ENCODE results near the gene STK33. TPM values are rescaled to one million over a fixed set of nuclear protein-coding genes. Genes with fewer than 3 reads are reported as not detected.

STK33 gene
- total and polyA plus RNA-seq, 7 donors, result 0.30 to 8.2 (median 2.7) TPM

GRCh38 chr11:8512547-8512946, 81.5 kb downstream of the STK33 start:
- H3K9me3 ChIP-seq, result peaks cover 4% of the 10 kb centered on the region
- 70 to 90% (median 90%) methylated on average over 2 of the region's 2 CpGs for WGBS, 3 donors
- TF ChIP-seq, protein P1, sequence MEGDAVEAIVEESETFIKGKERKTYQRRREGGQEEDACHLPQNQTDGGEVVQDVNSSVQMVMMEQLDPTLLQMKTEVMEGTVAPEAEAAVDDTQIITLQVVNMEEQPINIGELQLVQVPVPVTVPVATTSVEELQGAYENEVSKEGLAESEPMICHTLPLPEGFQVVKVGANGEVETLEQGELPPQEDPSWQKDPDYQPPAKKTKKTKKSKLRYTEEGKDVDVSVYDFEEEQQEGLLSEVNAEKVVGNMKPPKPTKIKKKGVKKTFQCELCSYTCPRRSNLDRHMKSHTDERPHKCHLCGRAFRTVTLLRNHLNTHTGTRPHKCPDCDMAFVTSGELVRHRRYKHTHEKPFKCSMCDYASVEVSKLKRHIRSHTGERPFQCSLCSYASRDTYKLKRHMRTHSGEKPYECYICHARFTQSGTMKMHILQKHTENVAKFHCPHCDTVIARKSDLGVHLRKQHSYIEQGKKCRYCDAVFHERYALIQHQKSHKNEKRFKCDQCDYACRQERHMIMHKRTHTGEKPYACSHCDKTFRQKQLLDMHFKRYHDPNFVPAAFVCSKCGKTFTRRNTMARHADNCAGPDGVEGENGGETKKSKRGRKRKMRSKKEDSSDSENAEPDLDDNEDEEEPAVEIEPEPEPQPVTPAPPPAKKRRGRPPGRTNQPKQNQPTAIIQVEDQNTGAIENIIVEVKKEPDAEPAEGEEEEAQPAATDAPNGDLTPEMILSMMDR (IDR thresholded peaks at IDR 0.05), result no peak
- no peak overlapping the region for H3K4me3 ChIP-seq
- ATAC-seq (no peak), DNase-seq (no peak)
- no peak overlapping the region for H3K27ac ChIP-seq
- H3K27me3 ChIP-seq (ENCODE audit: insufficient read depth in 3 of 3, low read length in 2 of 3), result no peaks in the 10 kb centered on the region
- intact Hi-C loops (cut with DNase I), result no loop called here
- no peaks in the 10 kb centered on the region for H3K4me1 ChIP-seq
- no peaks in the 10 kb centered on the region for H3K36me3 ChIP-seq (ENCODE audit: insufficient read depth in 1 of 2, low read depth in 1 of 2)

GRCh38 chr11:8503910-8504364, 90.1 kb downstream of the STK33 start:
- ATAC-seq (no peak), DNase-seq (no peak)
- TF ChIP-seq, protein P1 (IDR thresholded peaks at IDR 0.05), result no peak
- no peak overlapping the region for H3K4me3 ChIP-seq
- H3K36me3 ChIP-seq (ENCODE audit: insufficient read depth in 1 of 2, low read depth in 1 of 2), result no peaks in the 10 kb centered on the region
- H3K9me3 ChIP-seq, result no peaks in the 10 kb centered on the region
- H3K27ac ChIP-seq, result no peak overlapping the region
- no peaks in the 10 kb centered on the region for H3K27me3 ChIP-seq (ENCODE audit: insufficient read depth in 3 of 3, low read length in 2 of 3)
- 49 to 66% (median 49%) methylated on average over 1 of the region's 1 CpG for WGBS, 3 donors
- intact Hi-C loops (cut with DNase I), result no loop called here
- no peaks in the 10 kb centered on the region for H3K4me1 ChIP-seq

- 59 to 74% (median 66%) methylated on average over 2 of the region's 2 CpGs for WGBS, 3 donors
- ATAC-seq (no peak), DNase-seq (no peak)
- Histone ChIP-seq H3K36me3 (ENCODE audit: insufficient read depth in 1 of 2, low read depth in 1 of 2) (no peaks in the 10 kb centered on the region), H3K4me1 (no peaks in the 10 kb centered on the region), H3K27ac (no peak overlapping the region), H3K9me3 (peaks cover 7% of the 10 kb centered on the region), H3K4me3 (no peak overlapping the region), H3K27me3 (ENCODE audit: insufficient read depth in 3 of 3, low read length in 2 of 3) (no peaks in the 10 kb centered on the region)
- intact Hi-C loops (cut with DNase I), result no loop called here
- TF ChIP-seq, protein P1 (IDR thresholded peaks at IDR 0.05), result no peak
These were observed 92.2 kb downstream of the STK33 start for GRCh38 chr11:8501836-8502235.

GRCh38 chr11:8488395-8488794, 105.6 kb downstream of the STK33 start:
- ATAC-seq (no peak), DNase-seq (no peak)
- H3K4me1 ChIP-seq, result no peaks in the 10 kb centered on the region
- no peak overlapping the region for H3K27ac ChIP-seq
- no peaks in the 10 kb centered on the region for H3K27me3 ChIP-seq (ENCODE audit: insufficient read depth in 3 of 3, low read length in 2 of 3)
- H3K36me3 ChIP-seq (ENCODE audit: insufficient read depth in 1 of 2, low read depth in 1 of 2), result no peaks in the 10 kb centered on the region
- TF ChIP-seq, protein P1 (IDR thresholded peaks at IDR 0.05), result no peak
- H3K4me3 ChIP-seq, result no peak overlapping the region
- no peaks in the 10 kb centered on the region for H3K9me3 ChIP-seq
- intact Hi-C loops (cut with DNase I), result no loop called here
- WGBS, 3 donors, result 66 to 68% (median 68%) methylated on average over 1 of the region's 1 CpG

DNA sequence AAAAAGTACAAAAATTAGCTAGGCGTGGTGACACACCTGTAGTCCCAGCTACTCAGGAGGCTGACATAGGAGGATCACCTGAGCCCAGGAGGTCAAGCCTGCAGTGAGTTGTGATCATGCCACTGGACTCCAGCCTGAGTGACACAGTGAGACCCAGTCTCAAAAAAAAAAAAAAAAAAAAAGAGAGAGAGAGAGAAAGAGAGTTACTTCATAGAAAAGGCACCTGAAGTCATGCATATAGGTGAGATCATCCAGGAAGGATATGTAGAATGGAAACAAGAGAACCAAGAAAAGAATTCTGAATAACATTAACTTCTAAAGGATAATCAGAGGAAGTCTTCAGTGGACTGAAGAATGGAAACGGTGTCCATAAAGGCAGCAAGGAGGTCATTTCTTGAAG, 106.8 kb downstream of the STK33 start:
- Histone ChIP-seq H3K9me3 (no peaks in the 10 kb centered on the region), H3K36me3 (ENCODE audit: insufficient read depth in 1 of 2, low read depth in 1 of 2) (no peaks in the 10 kb centered on the region), H3K27me3 (ENCODE audit: insufficient read depth in 3 of 3, low read length in 2 of 3) (no peaks in the 10 kb centered on the region), H3K4me3 (no peak overlapping the region), H3K27ac (no peak overlapping the region), H3K4me1 (no peaks in the 10 kb centered on the region)
- intact Hi-C loops (cut with DNase I), result no loop called here
- WGBS, 3 donors, result 87 to 93% (median 88%) methylated on average over 2 of the region's 2 CpGs
- TF ChIP-seq, protein P1 (IDR thresholded peaks at IDR 0.05), result no peak
- ATAC-seq (no peak), DNase-seq (no peak)
